GM21447 (cell line): Measurements from ENCODE around the gene CRISP2.

Experiments used
- ATAC-seq: cut with Tn5 transposase; IDR thresholded peaks from one replicate; pipeline ENCODE4 v1.9.1; 2021; ENCODE audit not compliant: unreplicated experiment

CRISP2 gene

GRCh38 chr6:49662231-49662891 is 51.0 kb downstream of the CRISP2 start:
- no peak for ATAC-seq

DNA sequence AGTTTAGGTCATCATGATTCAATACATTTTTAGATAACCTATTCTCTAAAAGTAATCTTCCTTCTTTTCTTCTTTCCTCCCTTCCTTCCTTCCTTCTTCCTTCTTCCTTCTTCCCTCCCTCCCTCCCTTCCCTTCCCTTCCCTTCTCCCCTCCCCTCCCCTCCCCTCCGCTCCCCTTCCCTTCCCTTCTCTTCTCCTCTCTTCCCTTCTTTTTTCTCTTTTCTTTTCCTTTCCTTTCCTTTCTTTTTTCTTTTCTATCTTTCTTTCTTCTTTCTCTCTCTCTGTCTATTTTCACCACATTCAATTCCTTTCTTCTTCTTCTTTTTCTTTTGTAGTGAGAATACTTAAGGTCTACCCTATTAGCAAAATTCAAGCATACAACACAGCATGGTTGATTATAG is 59.4 kb downstream of the CRISP2 start:
- ATAC-seq, result no peak

GRCh38 chr6:49653438-49653837 is 59.9 kb downstream of the CRISP2 start:
- ATAC-seq, result no peak

GRCh38 chr6:49651239-49651638 is 62.1 kb downstream of the CRISP2 start:
- no peak for ATAC-seq

GRCh38 chr6:49649988-49650387 is 63.4 kb downstream of the CRISP2 start:
- no peak for ATAC-seq

- ATAC-seq, result no peak
These were observed 65.3 kb downstream of the CRISP2 start for GRCh38 chr6:49648036-49648435.

- no peak for ATAC-seq
These were observed 65.9 kb downstream of the CRISP2 start for GRCh38 chr6:49647476-49647875.

DNA sequence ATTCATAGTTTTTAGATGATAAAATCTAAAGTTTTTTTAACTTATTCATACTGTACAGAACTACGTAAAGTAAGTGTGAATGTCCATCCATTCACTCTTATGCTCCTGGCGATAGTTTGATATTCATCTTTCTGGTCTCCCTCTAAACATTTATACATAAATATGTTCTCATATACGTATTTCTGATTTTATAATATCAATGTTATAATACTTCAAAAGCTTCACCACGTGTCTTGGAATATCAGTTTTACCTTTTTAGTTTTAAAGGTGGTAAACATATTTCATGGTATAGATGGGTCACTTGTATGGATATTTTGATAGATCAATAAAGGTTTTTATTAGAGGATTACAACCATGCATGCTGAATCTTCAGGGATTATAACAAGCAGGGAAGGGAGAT is 66.4 kb downstream of the CRISP2 start:
- ATAC-seq, result no peak

- ATAC-seq, result no peak
These were observed 67.1 kb downstream of the CRISP2 start for GRCh38 chr6:49646130-49646824.

- no peak for ATAC-seq
These were observed 68.2 kb downstream of the CRISP2 start for GRCh38 chr6:49645139-49645538.
